ENCODE data around the gene TEX30.

DNA sequence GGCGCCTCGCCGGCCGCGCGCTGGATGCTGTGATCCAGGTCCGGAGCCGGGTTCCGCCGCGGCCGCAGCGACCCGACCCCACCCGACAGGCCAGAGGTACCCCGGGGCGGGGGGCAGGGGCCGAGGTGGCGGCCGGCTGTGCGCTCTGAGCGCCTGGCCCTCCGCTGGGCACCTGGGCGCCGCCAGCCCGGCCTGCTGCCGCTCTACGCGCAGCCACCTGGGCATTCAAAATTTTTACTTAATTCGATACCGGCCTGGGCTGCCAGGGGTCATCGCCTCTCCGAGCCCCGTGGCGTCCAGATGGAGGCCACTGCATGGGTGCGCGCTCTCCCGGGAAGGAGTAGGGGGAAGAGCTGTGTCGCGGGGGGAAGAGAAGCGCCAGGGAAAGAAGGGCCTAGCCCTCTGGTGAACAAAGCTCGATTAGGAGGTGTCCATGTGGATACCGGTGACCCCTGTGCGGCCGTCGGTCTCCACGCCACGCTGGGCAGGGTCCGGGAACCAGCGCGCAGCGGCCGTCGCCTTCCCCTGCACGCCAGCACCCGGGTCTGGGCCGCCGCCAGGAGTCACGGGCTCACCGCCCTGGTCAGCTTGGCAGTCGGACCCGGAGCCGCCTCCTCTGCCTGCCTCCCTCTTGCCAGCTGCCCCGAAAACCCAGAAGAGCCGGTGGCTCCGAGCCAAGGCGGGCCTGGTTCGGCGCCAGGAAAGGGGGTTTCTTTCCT, 26.0 kb upstream of the TEX30 start:
- no peak for TF ChIP-seq CTCF (IDR thresholded peaks at IDR 0.05; ENCODE audit: insufficient read depth, low read length)
- TF ChIP-seq POLR2AphosphoS5 (IDR thresholded peaks at IDR 0.05; ENCODE audit: low read depth), result no peak
